GM06990 (cell line): ENCODE results near the gene PCOLCE2.

Source experiments
- DNase-seq: peaks from one replicate; pipeline ENCODE4 v3.0.0-alpha.2; 2011; ENCODE audit not compliant: insufficient read length; ENCODE audit errors: extremely low read depth
- H3K27me3 ChIP-seq: replicated peaks from 2 replicates; pipeline ENCODE4 v1.6.0; 2011; ENCODE audit warnings: low read length; ENCODE audit not compliant: control insufficient read depth, insufficient read depth
- H3K36me3 ChIP-seq: 2 replicates; pipeline ENCODE4 v1.5.1; 2011; ENCODE audit warnings: low read length; ENCODE audit not compliant: control insufficient read depth, insufficient read depth
- H3K4me3 ChIP-seq: replicated peaks from 2 replicates; pipeline ENCODE4 v1.5.1; 2011; ENCODE audit warnings: low read depth, mild to moderate bottlenecking, control low read depth, low read length
- TF ChIP-seq, protein P1 (sequence below): IDR thresholded peaks from 2 replicates; pipeline ENCODE4 v1.5.1; 2011; ENCODE audit warnings: low read length, control low read depth, mild to moderate bottlenecking, inconsistent platforms; ENCODE audit not compliant: insufficient read depth, poor library complexity, severe bottlenecking

The PCOLCE2 gene

DNA sequence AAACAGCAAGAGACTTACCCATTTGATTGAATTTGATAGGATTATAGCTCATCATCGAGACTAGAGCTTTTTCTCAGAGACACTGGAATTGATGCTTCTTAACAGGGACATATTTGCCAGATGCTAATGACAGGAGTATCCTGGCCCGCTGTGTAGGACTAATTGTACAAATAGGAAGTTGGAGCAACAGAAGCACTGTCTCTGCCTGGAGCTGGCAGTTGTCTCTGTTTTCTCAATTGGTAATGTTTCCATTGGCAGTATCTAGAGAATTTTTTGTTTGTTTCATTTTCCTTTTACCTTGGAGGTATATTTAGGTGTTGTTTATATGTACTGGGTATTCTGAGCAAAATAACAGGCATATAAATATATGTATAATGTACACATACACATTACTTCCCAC is 8.9 kb upstream of the PCOLCE2 start:
- Histone ChIP-seq H3K36me3 (no peaks in the 10 kb centered on the region), H3K27me3 (no peaks in the 10 kb centered on the region), H3K4me3 (no peak overlapping the region)
- TF ChIP-seq, protein P1, sequence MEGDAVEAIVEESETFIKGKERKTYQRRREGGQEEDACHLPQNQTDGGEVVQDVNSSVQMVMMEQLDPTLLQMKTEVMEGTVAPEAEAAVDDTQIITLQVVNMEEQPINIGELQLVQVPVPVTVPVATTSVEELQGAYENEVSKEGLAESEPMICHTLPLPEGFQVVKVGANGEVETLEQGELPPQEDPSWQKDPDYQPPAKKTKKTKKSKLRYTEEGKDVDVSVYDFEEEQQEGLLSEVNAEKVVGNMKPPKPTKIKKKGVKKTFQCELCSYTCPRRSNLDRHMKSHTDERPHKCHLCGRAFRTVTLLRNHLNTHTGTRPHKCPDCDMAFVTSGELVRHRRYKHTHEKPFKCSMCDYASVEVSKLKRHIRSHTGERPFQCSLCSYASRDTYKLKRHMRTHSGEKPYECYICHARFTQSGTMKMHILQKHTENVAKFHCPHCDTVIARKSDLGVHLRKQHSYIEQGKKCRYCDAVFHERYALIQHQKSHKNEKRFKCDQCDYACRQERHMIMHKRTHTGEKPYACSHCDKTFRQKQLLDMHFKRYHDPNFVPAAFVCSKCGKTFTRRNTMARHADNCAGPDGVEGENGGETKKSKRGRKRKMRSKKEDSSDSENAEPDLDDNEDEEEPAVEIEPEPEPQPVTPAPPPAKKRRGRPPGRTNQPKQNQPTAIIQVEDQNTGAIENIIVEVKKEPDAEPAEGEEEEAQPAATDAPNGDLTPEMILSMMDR, result no peak
- DNase-seq, result no peak

DNA sequence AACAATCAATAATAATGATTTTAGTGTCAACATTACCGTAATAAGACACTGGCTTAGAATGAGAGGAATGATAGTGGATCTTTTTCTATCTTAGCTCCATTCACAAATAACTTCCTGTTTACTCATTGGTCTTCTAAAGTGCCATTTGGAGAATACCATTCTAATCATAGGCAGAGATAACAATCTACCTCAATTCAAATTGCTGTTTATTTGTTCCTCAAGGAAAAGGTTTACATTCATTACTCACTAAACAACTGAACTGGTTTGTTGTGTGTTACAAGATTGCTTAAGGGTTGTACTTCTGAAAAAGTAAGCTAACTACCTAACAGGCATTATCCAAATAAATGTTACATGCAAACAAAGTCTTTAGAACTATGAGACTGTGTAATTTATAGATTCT is 8.1 kb upstream of the PCOLCE2 start:
- H3K27me3 ChIP-seq, result no peaks in the 10 kb centered on the region
- no peak for DNase-seq
- H3K36me3 ChIP-seq, result no peaks in the 10 kb centered on the region
- TF ChIP-seq, protein P1, result no peak
- H3K4me3 ChIP-seq, result no peak overlapping the region

DNA sequence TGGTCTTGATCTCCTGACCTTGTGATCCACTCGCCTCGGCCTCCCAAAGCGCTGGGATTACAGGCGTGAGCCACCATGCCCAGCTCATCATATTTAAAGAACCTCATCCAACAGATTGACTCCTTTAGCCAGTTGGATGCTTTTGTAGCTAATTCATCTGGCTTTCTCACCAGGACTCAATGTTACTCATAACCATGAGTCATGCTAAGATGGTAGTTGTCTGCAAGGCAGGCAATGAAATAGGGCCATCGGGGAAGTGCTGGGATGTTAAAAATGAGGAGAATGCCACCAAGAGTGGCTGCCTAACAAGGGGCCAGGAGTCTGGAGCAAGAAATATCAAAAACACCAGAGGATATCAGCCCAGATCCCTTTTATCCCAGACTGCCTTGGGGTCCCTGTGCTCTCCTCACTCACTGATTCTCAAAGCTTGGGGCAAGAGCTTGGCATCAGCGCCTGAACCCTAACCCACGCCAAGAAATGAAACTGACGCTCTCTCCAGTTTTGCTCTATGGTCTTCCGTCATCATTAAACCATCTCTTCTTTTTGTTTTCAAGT is 7.4 kb upstream of the PCOLCE2 start:
- H3K27me3 ChIP-seq, result no peaks in the 10 kb centered on the region
- DNase-seq, result no peak
- H3K4me3 ChIP-seq, result no peak overlapping the region
- TF ChIP-seq, protein P1, result no peak
- H3K36me3 ChIP-seq, result no peaks in the 10 kb centered on the region

DNA sequence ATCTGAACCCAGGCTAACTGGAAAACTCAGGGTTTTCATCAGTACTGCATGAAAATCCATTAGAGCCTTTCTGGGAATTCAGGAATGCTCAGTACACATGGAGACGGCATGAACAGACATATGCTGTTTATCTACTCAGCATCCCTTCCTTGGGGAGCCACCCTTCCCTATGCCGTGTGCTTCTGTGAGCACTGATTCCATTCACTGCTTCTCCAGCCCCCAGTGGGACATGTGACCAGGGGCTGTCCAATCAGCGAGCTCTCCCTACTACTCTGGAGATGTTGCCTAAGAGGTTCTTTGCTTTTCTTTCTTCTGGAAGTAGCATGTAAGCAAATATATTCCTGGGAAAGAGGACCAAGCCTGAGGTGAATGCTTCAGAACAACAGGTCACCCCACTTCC is 5.6 kb upstream of the PCOLCE2 start:
- H3K27me3 ChIP-seq, result no peaks in the 10 kb centered on the region
- TF ChIP-seq, protein P1, result no peak
- no peak overlapping the region for H3K4me3 ChIP-seq
- no peak for DNase-seq
- H3K36me3 ChIP-seq, result no peaks in the 10 kb centered on the region

DNA sequence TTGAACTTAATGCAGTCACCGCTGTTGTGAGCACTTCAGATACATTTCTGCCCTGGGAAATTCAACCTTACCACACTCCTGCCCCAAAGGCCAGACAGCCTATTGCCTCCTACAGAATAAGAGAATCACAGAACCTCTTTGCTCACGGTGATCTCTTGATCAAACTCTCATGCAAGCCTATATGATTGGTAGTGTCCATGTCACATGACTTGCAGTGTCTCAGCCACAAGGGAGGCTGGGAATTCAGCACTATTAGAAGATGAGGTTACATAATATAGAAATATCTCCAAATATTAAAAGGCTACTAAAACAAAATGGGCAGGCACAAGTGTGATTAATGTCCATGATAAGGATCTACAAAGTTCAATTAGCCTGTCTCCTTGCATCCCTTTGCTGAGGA is 3.8 kb upstream of the PCOLCE2 start:
- H3K27me3 ChIP-seq, result peaks cover 5% of the 10 kb centered on the region
- no peaks in the 10 kb centered on the region for H3K36me3 ChIP-seq
- TF ChIP-seq, protein P1, result no peak
- DNase-seq, result no peak
- no peak overlapping the region for H3K4me3 ChIP-seq

DNA sequence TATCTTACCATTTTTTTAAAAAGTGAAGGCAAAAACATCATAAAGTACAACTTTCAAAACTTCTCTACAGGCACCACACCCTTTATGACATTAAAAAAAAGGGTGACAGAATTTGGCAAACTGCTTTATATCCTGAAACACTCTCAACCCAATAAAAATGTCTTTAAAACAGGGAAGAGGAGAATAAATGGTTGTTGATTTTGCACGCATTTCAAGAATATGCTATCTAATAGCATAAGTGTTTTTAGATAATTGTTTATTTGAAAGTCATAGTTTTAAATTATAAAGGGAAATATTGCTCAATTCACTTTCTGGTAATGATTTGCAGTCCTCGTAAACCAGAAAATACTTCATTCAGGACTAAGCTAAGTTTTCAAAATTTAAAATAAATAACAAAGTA is 1.7 kb upstream of the PCOLCE2 start:
- peaks cover 7% of the 10 kb centered on the region for H3K27me3 ChIP-seq
- H3K4me3 ChIP-seq, result no peak overlapping the region
- TF ChIP-seq, protein P1, result no peak
- DNase-seq, result no peak
- H3K36me3 ChIP-seq, result no peaks in the 10 kb centered on the region
